HG03460 (cell line): ENCODE data around the gene PTPRN2.
"Not testable (repeated sequence)": the region's sequence is repeated elsewhere in the genome, so short reads cannot be mapped to it uniquely, and the experiment has no call there.

Source experiments
- ATAC-seq: cut with Tn5 transposase; IDR thresholded peaks from one replicate; pipeline ENCODE4 v1.9.1; 2021; ENCODE audit not compliant: unreplicated experiment

PTPRN2 gene

GRCh38 chr7:158260567-158261361 is 326.9 kb downstream of the PTPRN2 start:
- no peak for ATAC-seq

GRCh38 chr7:158259671-158260418 is 327.8 kb downstream of the PTPRN2 start:
- ATAC-seq, result no peak

GRCh38 chr7:158259141-158259540 is 328.5 kb downstream of the PTPRN2 start:
- ATAC-seq, result no peak

GRCh38 chr7:158258411-158259130 is 329.1 kb downstream of the PTPRN2 start:
- no peak for ATAC-seq

- no peak for ATAC-seq
These were observed 329.9 kb downstream of the PTPRN2 start for GRCh38 chr7:158257516-158258410.

- no peak for ATAC-seq
These were observed 330.6 kb downstream of the PTPRN2 start for GRCh38 chr7:158257001-158257400.

GRCh38 chr7:158256091-158256816 is 331.4 kb downstream of the PTPRN2 start:
- ATAC-seq, result no peak

GRCh38 chr7:158255558-158255957 is 332.1 kb downstream of the PTPRN2 start:
- ATAC-seq, result no peak

GRCh38 chr7:158255156-158255555 is 332.5 kb downstream of the PTPRN2 start:
- no peak for ATAC-seq

- not testable (repeated sequence) for ATAC-seq
These were observed 334.0 kb downstream of the PTPRN2 start for GRCh38 chr7:158253670-158254045.

- no peak for ATAC-seq
These were observed 334.6 kb downstream of the PTPRN2 start for GRCh38 chr7:158252837-158253669.

- ATAC-seq, result no peak
These were observed 335.4 kb downstream of the PTPRN2 start for GRCh38 chr7:158252081-158252836.

- no peak for ATAC-seq
These were observed 336.3 kb downstream of the PTPRN2 start for GRCh38 chr7:158251061-158251965.

GRCh38 chr7:158249692-158250091 is 337.9 kb downstream of the PTPRN2 start:
- no peak for ATAC-seq

- no peak for ATAC-seq
These were observed 338.8 kb downstream of the PTPRN2 start for GRCh38 chr7:158248816-158249215.

GRCh38 chr7:158247758-158248487 is 339.7 kb downstream of the PTPRN2 start:
- no peak for ATAC-seq
